ENCODE measurements around the gene FIS1.
"Not testable (repeated sequence)": the region's sequence is repeated elsewhere in the genome, so short reads cannot be mapped to it uniquely, and the experiment has no call there.

The FIS1 gene

DNA sequence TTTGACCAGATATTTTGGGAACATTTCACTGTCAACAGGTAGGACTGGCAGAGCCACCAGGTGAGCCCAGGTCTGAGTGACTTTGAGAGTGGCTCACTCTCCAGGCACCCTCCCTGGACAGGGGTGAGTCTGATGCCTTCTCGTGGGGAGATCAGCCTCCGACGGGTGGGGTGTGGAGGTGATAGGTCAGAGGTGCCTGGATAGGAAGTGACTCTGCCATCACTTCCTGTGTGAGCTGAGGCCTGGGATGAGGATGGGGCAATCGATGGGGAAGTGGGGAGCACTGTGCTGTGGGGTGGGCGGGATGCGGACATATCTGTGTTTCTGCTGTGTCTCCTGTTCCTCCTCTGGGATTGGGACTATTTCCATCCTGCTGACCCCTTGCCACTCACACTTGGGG lies 42.2 kb upstream of the FIS1 start:
- in situ Hi-C loops (cut with MboI; ENCODE audit: low sequenced_read_pairs, unreplicated experiment), result no loop called here
- no peak for DNase-seq (ENCODE audit: low spot score)
- TF ChIP-seq, protein P1, sequence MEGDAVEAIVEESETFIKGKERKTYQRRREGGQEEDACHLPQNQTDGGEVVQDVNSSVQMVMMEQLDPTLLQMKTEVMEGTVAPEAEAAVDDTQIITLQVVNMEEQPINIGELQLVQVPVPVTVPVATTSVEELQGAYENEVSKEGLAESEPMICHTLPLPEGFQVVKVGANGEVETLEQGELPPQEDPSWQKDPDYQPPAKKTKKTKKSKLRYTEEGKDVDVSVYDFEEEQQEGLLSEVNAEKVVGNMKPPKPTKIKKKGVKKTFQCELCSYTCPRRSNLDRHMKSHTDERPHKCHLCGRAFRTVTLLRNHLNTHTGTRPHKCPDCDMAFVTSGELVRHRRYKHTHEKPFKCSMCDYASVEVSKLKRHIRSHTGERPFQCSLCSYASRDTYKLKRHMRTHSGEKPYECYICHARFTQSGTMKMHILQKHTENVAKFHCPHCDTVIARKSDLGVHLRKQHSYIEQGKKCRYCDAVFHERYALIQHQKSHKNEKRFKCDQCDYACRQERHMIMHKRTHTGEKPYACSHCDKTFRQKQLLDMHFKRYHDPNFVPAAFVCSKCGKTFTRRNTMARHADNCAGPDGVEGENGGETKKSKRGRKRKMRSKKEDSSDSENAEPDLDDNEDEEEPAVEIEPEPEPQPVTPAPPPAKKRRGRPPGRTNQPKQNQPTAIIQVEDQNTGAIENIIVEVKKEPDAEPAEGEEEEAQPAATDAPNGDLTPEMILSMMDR (IDR thresholded peaks at IDR 0.05; ENCODE audit: borderline replicate concordance, control extremely low read depth, extremely low read depth, insufficient read depth, missing control alignments), result no peak

DNA sequence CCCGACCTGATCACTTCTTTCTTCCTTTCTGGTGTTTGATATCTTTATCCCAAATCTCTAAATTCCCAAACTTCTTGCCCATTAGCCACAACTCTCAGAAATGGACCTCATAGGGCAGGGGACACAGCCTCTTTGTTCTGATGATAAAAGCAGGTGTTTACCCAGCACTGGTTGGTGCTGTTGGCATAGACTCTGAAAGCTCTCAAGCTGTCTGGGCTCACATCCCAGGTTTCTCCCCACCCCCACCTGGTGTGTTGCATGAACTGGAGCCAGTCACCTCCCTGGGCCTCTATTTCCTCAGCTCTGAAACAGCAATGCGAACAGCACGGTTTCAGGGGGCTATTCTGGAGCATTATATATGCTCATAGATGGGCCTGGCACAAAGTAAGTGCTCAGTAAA lies 41.0 kb upstream of the FIS1 start:
- in situ Hi-C loops (cut with MboI; ENCODE audit: low sequenced_read_pairs, unreplicated experiment), result not testable (repeated sequence)

DNA sequence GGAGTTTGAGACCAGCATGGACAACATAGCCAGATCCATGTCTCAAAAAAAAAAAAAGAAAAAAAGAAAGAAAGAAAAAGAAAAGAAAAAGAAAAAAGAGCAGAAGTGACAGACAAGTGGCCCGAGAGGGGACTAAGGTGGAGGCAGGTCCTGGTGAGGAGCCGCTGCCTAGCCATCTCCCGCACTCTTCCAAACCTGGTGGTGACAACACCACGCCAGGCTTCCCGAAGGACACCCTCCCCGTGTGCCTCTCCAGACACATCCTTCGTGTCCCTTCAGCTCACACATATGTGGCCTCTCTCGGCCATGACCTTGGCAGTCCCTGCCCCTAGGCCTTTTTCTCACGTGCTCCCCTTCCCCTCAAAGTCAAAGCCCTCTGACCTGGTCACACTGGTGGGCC lies 40.3 kb upstream of the FIS1 start:
- in situ Hi-C loops (cut with MboI; ENCODE audit: low sequenced_read_pairs, unreplicated experiment), result no loop called here
- DNase-seq (ENCODE audit: low spot score), result no peak
- TF ChIP-seq, protein P1 (IDR thresholded peaks at IDR 0.05; ENCODE audit: borderline replicate concordance, control extremely low read depth, extremely low read depth, insufficient read depth, missing control alignments), result no peak

More for the DNA sequence above, 41.0 kb upstream of the FIS1 start:
- DNase-seq (ENCODE audit: low spot score), result not testable (repeated sequence)

DNA sequence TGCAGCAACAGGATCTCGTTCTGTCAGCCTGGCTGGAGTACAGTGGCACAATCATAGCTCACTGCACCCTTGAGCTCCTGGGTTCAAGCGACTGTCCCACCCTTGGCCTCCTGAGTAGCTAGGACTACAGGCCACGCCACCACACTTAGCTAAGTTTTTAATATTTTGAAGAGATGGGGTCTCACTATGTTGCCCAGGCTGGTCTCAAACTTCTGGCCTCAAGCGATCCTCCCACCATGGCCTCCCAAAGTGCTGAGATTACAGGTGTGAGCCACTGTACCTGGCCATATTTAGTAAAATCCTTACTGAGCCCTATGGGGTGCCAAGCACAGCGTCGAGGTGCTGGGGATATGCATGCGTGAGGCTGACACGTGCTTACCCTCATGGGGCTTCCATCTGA lies 36.0 kb upstream of the FIS1 start:
- in situ Hi-C loops (cut with MboI; ENCODE audit: low sequenced_read_pairs, unreplicated experiment); DNase-seq (ENCODE audit: low spot score): not testable (repeated sequence)

- TF ChIP-seq, protein P1 (IDR thresholded peaks at IDR 0.05; ENCODE audit: borderline replicate concordance, control extremely low read depth, extremely low read depth, insufficient read depth, missing control alignments), result no peak
- in situ Hi-C loops (cut with MboI; ENCODE audit: low sequenced_read_pairs, unreplicated experiment), result no loop called here
- DNase-seq (ENCODE audit: low spot score), result no peak
Measured at GRCh38 chr7:101278461-101279292, 33.8 kb upstream of the FIS1 start.

GRCh38 chr7:101277155-101277554 lies 32.3 kb upstream of the FIS1 start:
- in situ Hi-C loops (cut with MboI; ENCODE audit: low sequenced_read_pairs, unreplicated experiment), result no loop called here
- DNase-seq (ENCODE audit: low spot score), result no peak
- TF ChIP-seq, protein P1 (IDR thresholded peaks at IDR 0.05; ENCODE audit: borderline replicate concordance, control extremely low read depth, extremely low read depth, insufficient read depth, missing control alignments), result no peak

GRCh38 chr7:101273206-101273605 lies 28.3 kb upstream of the FIS1 start:
- in situ Hi-C loops (cut with MboI; ENCODE audit: low sequenced_read_pairs, unreplicated experiment), result no loop called here
- DNase-seq (ENCODE audit: low spot score), result no peak
- TF ChIP-seq, protein P1 (IDR thresholded peaks at IDR 0.05; ENCODE audit: borderline replicate concordance, control extremely low read depth, extremely low read depth, insufficient read depth, missing control alignments), result no peak

Measured in GM13976 (cell line).